Measurements from ENCODE around the gene LMTK3.

The LMTK3 gene

DNA sequence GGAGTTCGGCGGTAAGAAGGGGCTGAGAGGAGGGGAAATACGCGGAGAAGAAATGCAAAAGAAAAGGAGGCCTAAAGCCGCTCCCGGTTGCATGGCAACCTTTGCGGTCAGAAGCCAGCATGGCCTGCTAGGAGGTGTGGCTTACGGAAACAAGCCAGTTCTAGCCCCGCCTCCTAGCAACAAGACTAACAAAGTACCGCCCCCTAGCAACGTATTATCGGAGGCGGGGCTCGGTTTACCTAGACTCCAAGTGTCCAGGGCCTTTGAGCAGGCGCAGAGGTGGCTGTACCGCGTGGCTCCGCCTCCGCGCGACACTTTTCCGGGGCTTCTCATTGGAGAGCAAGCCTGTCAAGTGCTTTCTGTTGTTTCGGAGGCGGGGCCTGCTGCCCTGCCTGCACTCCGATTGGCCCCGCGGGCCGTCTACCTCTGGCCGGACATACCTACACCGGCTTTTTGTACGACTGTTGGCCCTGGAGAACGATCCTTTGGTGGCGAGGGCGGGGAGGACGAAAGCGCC, 42.8 kb downstream of the LMTK3 start:
- peak; percentile 100 for DNase-seq

DNA sequence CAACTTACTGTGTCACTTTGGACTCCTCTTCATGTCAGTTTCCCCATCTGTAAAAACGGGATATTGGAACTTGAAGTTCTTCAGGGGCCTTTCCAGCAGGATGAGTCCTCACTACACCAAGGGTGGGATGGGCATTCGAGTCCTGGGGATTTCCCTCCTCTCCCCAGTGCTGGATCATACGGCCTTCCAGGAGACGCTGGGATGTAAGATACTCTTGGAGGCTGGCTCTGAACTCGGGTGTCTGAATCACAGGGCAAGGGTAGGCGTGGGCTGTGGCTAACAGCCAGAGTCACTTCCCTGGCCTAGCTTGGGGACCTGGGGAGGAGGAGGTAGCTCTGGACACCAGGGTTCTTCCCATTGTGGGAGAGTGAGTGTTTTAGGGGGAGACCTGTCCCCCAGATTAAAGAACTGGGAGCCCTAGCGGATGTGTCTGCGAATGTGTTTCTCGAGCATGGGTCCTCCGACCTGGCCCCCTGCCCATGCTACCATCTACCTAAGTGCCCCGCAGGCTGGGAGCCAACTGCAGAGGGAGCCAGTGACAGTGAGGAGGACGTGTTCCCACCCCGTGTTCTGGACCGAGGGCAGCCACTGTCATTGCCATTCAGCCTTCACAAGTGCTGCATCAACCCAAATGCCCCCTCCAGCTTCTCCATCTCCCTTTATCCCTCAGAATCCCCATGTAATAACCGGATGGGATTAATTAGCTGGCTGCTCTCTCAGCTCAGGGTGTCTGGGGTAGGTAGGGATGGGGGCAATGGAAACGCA, 44.9 kb downstream of the LMTK3 start:
- DNase-seq = peak; percentile 77

DNA sequence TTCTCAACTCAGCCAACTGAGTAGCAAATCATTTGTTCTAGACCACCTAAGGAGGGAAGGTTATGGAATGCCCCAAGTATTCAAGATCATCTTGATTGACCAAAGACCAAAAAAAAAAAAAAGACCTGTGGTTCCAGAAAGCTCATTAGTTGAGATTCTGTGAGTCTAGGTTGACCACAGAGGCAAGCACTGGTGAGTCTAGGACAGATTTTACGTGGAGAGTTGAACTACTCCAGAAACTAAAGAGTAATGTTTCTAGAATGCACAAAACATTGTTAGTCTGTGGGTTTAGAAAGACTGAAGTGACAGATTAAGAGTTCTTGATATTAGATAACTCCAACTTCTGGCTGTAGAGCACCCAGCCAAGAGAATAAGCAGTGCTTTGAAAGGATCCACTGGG, 46.4 kb downstream of the LMTK3 start:
- DNase-seq = no peak

DNA sequence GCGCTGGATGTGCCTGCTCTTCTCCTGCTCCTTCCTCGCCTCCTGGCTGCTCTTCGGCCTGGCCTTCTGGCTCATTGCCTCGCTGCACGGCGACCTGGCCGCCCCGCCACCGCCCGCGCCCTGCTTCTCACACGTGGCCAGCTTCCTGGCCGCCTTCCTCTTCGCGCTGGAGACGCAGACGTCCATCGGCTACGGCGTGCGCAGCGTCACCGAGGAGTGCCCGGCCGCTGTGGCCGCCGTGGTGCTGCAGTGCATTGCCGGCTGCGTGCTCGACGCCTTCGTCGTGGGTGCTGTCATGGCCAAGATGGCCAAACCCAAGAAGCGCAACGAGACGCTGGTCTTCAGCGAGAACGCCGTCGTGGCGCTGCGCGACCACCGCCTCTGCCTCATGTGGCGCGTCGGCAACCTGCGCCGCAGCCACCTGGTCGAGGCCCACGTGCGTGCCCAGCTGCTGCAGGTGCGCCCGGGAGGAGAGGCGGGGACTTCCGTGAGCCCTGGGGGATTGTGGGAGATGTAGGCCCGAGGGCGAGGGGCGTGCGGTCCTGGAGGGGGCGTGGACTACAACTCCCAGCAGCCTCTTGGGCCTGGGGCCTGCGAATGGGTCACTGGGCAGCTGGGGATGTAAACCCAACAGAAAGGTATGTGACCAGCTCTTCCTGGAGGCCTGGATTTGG, 49.5 kb downstream of the LMTK3 start:
- no peak for DNase-seq

DNA sequence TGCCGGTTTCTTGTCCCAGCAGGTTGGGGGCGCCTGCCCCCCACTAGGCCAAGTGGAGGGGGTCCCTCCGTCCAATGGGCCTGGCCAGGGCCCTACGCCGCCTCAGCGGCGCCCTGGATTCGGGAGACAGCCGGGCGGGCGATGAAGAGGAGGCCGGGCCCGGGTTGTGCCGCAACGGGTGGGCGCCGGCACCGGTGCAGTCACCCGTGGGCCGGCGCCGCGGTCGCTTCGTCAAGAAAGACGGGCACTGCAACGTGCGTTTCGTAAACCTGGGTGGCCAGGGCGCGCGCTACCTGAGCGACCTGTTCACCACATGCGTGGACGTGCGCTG, 50.0 kb downstream of the LMTK3 start:
- DNase-seq = no peak

DNA sequence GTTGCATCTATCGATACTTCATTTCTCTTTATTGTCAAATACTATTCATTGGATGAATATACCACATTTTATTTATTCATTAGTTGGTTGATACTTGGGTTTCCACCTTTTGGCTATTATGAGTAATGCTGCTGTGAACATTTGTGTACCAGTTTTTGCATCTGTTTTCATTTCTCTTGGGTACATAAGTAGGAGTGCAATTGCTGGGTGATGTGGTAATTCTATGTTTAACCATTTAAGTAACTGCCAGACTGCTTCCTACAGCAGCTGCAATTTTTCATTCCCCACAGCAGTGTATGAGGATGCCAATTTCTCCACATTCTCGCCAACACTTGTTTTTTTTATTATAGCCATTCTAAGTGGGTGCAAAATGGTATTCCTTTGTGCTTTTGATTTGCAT, 53.6 kb downstream of the LMTK3 start:
- no peak for DNase-seq

DNA sequence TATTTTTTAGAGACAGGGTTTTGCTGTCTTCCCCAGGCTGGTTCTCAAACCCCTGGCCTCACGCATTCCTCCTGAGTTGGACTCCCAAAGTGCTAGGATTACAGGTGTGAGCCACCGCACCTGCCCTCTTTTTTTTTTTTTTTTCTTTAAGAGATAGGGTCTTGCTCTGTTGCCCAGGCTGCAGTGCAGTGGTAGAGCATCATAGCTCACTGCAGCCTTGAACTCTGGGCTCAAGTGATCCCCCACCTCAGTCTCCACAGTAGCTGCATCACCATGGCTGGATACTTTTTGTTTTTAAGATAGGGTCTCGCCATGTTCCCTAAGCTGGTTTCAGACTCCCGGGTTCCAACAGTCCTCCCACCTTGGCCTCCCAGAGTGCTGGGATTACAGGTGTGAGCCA, 54.8 kb downstream of the LMTK3 start:
- no peak for DNase-seq

DNA sequence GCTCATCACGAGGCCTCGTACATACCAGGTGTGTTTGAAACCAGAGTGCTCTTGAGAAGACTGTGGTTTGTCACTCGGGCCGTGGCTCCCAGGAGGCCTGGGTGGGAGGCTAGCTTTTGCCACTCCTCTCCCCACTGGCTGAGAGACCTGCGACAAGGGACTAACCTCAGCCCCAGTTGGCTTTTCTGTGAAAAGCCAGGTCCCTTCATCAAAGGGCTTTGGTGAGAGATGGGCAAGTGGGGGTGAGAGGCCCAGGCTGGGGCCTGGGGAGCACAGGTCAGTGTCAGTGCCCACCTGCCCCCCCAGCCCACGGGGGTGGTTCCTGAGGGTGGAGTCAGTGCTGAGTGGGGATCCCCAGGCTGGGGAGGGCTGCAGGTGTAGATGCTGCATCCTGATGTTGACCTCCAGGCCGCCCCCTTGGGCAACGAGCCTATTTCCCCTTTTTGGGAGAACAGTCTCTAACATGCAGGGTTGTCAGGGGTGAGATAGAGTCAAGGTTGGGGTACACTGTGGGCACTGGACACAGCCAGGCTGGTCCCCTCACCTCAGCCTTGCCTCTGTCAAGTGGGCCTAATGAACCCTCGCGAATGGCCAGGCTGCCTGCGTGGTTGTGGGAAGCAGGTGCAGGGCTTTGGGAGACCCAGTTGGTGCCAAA, 55.6 kb downstream of the LMTK3 start:
- DNase-seq = no peak

DNA sequence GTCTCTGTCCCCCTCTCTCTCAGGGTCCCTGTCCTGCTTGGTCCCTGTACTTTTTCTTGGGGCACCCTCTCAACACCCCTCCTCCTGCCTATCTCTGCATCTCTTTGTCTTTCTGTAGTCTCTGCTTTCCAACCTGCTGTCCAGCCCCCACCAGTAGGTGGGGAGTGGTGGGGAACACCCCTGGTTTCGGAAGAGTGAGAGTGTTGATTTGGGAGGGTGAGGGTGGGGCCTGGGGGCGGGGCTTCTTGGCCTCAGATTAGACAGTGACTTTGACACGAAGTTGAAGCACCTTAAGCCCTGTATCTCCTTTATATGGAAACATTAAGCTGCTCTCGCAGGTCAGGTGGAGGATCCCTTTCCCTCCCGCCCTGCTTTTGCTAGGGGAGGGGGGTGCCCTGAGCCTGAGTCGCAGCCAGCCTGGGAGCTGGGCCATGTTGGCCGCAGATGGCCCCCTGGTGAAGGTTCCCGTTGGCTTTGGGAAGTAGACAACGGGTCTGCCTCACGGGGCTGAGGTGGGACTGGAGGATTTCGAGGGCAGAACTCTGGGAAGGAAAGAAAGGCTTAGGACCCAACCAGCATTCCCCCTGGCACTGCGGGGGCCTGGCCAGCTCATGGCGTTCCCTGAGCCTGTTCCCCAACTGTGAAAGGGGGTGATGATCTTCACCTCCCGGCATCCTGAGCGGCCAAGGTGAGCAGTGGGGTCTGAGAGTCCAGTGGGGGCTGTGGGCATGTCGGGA, 56.3 kb downstream of the LMTK3 start, which contains the start of gene KCNJ14:
TSS of gene KCNJ14 (plus strand) at position 404 of the 737 bp plus-strand sequence. CDS start 6,151 bp downstream, outside the sequence.
- DNase-seq = no peak

DNA sequence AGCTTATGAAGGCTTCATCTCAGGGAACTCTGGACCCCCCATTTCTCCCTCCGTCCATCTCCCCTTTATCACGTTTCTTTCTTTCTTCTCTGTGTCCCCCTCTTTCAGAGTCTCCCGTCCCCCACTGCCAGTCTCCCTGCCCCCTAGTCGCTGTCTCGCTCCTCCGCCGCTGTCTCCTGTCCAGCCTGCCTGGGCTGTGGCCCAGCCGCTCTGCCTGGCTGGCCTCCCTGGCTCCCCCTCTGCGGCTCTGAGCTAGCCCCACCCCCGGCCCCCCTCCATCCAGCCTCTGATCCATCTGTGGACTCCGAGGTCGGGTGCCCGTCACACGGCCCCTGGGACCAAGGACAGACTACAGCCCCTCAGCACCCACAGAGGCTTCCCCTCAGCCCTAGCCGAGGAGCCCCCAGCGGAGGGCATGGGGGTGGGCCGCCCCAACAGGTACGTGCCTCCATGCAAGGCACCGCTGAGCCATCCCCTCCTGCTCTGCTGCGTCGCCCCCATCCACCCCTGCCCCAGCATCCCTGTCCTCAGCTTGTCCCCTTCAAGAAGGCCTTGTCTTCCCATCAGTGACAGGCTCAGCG, 57.4 kb downstream of the LMTK3 start:
- no peak for DNase-seq

DNA sequence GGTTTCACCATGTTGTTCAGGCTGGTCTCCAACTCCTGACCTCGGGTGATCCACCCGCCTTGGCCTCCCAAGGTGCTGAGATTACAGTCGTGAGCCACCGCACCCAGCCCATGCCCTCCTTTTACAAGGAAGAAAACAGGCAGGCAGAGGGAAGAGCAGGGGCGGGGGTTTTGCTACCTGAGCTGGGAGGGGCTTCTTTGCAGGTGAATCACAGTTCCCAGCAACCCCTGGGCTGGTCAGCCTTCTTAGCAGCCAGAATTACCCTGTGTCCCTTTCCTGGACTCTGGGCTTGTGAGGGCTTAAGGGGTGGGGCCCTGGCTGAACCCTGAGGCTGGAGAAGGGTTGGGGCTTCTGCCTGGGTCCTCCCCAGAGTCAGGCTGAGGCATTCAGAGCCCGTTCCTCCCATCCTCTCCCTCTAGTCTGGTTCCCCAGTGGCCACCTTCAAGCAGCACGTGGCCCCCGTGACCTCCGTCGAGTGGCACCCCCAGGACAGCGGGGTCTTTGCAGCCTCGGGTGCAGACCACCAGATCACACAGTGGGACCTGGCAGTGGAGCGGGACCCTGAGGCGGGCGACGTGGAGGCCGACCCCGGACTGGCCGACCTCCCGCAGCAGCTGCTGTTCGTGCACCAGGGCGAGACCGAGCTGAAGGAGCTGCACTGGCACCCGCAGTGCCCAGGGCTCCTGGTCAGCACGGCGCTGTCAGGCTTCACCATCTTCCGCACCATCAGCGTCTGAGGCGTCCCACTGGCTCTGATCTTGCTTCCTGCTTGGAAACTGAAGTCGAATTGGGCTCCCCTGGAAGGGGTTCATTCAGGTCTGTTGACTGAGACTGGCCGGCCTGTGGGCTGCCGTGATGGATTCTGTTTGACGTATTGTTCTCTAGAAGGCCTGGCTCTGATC, 59.1 kb downstream of the LMTK3 start:
- no peak for DNase-seq

DNA sequence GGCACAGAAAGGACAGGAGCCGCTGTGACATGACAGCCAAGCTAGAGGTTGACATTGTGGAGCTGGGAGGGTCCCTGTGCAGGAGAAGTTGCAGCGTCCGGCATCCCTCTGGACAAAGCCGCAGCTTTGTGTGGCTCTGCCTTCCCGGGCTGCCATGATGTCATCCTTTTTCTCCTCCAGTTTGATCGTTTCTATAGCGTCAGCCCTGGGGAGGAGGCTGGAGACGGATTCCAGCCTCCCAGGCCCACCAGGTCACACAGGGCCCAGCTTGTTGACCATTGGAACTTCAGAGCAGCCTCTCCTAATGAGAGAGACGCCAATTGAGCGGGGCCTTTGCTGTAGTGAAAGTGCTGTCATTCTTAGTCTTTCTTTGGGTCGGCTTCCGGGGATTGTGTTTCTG, 60.0 kb downstream of the LMTK3 start:
- DNase-seq = no peak

DNA sequence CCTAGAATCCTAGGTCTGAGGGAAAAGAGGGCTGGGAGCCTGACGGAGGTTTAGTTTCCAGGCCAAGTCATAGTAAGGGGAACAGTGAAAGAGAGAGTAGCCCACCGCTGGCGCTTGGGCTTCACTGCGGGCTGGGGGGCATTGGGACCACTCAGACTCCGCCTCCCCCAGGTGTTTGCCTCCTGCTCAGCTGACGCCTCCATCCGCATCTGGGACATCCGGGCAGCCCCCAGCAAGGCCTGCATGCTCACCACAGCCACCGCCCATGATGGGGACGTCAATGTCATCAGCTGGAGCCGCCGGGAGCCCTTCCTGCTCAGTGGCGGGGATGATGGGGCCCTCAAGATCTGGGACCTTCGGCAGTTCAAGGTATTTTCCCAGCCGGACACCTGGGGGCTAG, 60.8 kb downstream of the LMTK3 start:
- DNase-seq = no peak

DNA sequence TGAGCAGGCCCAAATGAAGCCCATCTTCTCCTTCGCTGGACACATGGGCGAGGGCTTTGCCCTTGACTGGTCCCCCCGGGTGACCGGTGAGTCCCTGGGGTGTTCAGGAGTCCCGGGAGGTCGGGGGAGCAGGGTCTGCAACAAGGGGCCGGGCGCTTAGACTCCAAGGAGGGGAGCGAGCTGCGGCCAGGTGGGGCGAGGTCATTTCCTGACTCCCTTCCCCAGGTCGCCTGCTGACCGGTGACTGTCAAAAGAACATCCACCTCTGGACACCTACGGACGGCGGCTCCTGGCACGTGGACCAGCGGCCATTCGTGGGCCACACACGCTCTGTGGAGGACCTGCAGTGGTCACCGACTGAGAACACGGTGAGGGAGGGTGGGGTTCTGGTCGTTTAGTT, 61.2 kb downstream of the LMTK3 start:
- no peak for DNase-seq

DNA sequence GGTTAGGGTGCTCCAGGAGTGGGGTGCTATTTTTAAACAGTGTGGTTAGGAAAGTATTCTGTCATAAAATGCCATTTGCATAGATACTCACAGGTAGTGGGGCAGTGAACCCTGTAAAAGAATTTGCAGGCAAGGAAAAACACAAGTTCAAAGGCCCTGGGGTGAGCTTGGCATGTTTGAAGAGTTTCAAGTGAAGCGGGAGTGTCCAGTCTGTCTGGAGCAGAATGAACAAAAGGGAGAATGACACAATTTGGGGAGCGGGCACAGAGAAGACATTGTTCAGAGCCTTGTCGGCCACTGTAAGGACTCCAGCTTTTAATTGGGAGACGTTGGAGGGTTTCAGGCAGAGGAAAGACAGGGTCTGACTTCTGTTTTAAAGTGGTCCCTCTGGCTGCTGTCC, 63.1 kb downstream of the LMTK3 start:
- DNase-seq = no peak

DNA sequence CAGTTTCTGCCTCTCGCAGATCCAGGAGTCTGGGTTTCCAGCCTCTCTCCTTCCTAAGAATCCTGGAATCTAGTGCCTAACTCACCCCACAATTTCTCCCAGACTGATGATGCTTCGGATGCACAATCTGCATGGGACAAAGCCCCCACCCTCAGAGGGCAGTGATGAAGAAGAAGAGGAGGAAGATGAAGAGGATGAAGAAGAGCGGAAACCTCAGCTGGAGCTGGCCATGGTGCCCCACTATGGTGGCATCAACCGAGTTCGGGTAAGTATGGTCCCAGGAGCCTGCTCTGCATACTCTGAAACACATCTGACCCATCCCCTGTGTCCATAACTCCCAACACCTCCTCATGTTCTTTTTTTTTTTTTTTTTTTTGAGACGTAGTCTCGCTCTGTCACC, 65.1 kb downstream of the LMTK3 start:
- DNase-seq = no peak

DNA sequence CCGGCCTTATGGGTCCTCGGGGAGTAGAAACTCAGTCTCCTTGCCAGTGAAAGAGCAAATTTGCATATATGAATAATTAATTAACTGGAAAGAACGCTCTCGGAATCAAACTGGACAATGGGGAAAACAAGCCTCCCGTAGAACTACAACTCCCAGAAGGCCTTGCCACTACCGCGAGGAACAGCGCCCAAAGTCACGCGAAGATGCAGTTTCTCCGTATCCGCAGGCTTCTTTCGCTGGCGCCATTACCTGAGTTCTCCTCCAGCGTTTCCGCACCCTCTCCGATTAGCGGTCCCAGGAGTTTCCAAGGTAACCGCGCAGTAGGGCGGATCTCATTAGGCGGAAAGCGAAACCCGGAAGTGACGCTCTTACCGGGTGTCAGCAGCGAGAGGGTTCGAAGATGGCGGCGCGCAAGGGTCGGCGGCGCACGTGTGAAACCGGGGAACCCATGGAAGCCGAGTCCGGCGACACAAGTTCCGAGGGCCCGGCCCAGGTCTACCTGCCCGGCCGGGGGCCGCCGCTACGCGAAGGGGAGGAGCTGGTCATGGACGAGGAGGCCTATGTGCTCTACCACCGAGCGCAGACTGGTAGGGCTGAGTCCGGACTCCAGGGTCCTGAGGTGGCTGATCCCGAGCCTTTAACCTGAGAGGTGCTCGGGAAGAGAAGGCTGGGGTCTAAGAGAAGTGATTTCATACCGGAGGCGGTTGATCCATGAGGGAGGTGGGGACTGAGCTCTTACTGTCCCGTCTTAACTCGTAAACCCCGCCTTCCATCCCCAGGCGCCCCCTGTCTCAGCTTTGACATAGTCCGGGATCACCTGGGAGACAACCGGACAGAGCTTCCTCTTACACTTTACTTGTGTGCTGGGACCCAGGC, 65.8 kb downstream of the LMTK3 start, which contains the start of gene GRWD1:
TSS of gene GRWD1 (plus strand) at position 378 of the 876 bp plus-strand sequence. CDS start at position 401, 23 bp downstream.
- DNase-seq = peak; percentile 99

DNA sequence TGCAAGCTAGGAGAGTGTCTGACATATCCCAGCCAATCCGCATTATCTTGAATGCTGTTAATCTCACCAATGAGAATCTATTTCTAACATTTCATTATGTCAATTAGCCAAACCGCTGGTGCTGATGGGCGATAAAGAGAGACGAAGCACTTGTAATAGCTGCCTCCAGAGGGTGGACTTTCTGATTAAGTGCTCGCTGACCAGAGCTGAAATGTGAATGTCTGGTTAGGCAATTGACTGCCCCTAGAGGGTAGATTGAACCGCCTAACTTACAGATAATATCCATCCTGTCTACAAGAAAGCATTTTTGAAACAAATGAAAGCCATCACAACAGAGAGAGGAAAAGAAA, 66.4 kb downstream of the LMTK3 start:
- peak; percentile 79 for DNase-seq

DNA sequence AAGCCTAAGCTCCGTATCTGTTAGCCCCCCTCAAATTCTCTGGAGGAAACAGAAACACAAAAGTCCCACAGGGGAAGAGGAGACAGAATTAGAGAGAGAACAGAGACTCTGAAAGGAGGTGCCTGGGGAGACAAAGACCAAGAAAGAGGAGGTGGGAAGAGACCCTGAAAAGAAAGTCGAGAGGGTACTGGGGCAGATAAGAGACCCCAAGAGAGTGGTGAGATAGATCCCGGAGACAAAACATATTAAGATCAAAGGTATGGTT, 66.8 kb downstream of the LMTK3 start:
- DNase-seq = peak; percentile 12

DNA sequence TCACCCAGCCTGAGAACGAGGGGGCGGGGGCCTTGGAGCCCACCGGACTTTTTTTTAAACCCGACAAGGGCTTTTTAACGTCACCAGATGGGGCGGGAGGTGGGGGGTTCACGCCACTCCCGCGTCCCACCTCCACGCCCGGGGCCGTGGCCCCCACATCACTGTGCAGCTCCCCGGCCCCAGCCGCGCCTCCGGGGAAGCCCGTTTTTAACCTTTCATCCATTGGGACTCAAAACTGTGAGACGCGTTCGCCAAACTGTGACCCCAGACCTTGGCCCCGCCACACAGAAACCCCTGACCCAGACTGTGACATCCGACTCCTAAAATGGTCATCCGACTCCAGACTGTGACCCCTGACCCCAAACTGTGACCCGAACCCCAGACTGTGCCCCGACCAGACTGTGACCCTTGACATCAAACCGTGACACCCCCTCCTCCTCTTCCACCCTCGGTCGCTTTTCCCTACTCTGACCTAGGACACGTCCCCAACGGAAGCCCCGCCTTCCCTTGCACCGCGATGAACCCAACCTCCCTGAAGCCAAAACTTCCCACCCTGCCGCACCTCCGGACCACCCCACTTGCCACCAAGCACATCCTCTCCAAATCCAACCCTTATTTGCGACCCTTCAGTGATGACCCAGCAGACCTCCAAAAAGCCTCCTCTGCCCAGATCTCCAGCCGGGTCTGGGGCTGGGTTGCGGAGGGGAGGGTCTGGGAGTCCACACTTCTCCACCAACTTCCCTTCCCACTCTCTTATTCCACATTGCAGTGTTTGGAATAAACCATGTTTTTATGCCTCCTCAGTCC, 67.3 kb downstream of the LMTK3 start:
- DNase-seq = no peak

Data from EL (cell line).